H1 (cell line): ENCODE results near the gene CABP2. TPM values are rescaled to one million over a fixed set of nuclear protein-coding genes. Genes with fewer than 3 reads are reported as not detected.

Experiments used
- CTCF ChIA-PET: fragments of 300-600 bp; sonication (Branson Sonifier 250); formaldehyde crosslinking; loops from one replicate; lab custom pipeline; 2021; ENCODE audit not compliant: partially characterized antibody; lab: Charles Lee
- POLR2A ChIA-PET: fragments of 300-600 bp; sonication (Branson Sonifier 250); formaldehyde crosslinking; loops from one replicate; lab custom pipeline; 2021; ENCODE audit warnings: inconsistent platforms; ENCODE audit not compliant: partially characterized antibody; lab: Charles Lee
- DNase-seq, 2 experiments: peaks; one replicate each; pipeline versions ENCODE4 v3.0.0 to v3.0.0-alpha.2; 2010 to 2022; ENCODE audit warnings: low spot score in 2 of 2, low read depth in 1 of 2, mixed read lengths in 1 of 2
- FAIRE-seq: peaks from 2 replicates; lab custom pipeline; 2011; peaks lifted over from hg19 to GRCh38; lab: Jason Lieb, UNC
- H2AFZ ChIP-seq: 2 replicates; pipeline ENCODE4 v1.8.1; 2012; ENCODE audit warnings: low read length, inconsistent platforms
- H2AK5ac ChIP-seq: 2 replicates; pipeline ENCODE4 v1.6.1; 2013; ENCODE audit warnings: low read depth, low read length
- H2BK120ac ChIP-seq: replicated peaks from 2 replicates; pipeline ENCODE3; 2013; ENCODE audit warnings: low read depth, low read length, inconsistent platforms
- H2BK12ac ChIP-seq: 2 replicates; pipeline ENCODE4 v1.6.1; 2013; ENCODE audit warnings: low read depth, low read length
- H2BK15ac ChIP-seq: 2 replicates; pipeline ENCODE4 v1.6.1; 2013; ENCODE audit warnings: low read length
- H2BK20ac ChIP-seq: 2 replicates; pipeline ENCODE4 v1.6.1; 2013; ENCODE audit warnings: low read length
- H2BK5ac ChIP-seq: 2 replicates; pipeline ENCODE4 v1.6.1; 2013; ENCODE audit warnings: low read depth, low read length
- H3K14ac ChIP-seq: 2 replicates; pipeline ENCODE4 v1.6.1; 2013; ENCODE audit warnings: inconsistent platforms; ENCODE audit not compliant: insufficient read length
- H3K18ac ChIP-seq: 2 replicates; pipeline ENCODE4 v1.6.1; 2013; ENCODE audit warnings: low read length; ENCODE audit errors: extremely low read depth
- H3K23ac ChIP-seq: 2 replicates; pipeline ENCODE4 v1.6.1; 2013; ENCODE audit warnings: inconsistent platforms; ENCODE audit not compliant: insufficient read length
- H3K23me2 ChIP-seq: 2 replicates; pipeline ENCODE4 v1.6.1; 2013; ENCODE audit warnings: low read depth, low read length
- H3K27ac ChIP-seq: 2 replicates; pipeline ENCODE4 v1.6.1; 2011; ENCODE audit warnings: low read depth, low read length, inconsistent platforms
- H3K27me3 ChIP-seq, 4 experiments: replicated peaks in 1 of 4; 1 replicate in 1 of 4; 2 replicates in 3 of 4; pipeline versions ENCODE4 v1.6.1 to v1.8.1; 2011 to 2013; ENCODE audit warnings: low read length in 3 of 4, mild to moderate bottlenecking in 3 of 4, inconsistent platforms in 2 of 4, mixed read lengths in 2 of 4, moderate library complexity in 1 of 4; ENCODE audit not compliant: control insufficient read depth in 3 of 4, insufficient read depth in 3 of 4; ENCODE audit errors: extremely low read depth in 1 of 4
- H3K36me3 ChIP-seq, 4 experiments: 2 replicates each; pipeline versions ENCODE4 v1.6.1 to v1.8.1; 2011 to 2013; ENCODE audit warnings: mild to moderate bottlenecking in 4 of 4, low read length in 3 of 4, moderate library complexity in 2 of 4, control low read depth in 1 of 4, inconsistent platforms in 1 of 4; ENCODE audit not compliant: insufficient read depth in 4 of 4, control insufficient read depth in 2 of 4
- H3K4ac ChIP-seq: replicated peaks from 2 replicates; pipeline ENCODE3; 2013; ENCODE audit warnings: low read length, low read depth, mixed read lengths, inconsistent platforms; ENCODE audit not compliant: insufficient read length
- H3K4me1 ChIP-seq, 4 experiments: replicated peaks in 1 of 4; 1 replicate in 1 of 4; 2 replicates in 3 of 4; pipeline versions ENCODE4 v1.6.1 to v1.8.1; 2011 to 2013; ENCODE audit warnings: low read length in 3 of 4, inconsistent platforms in 2 of 4, mixed read lengths in 1 of 4; ENCODE audit not compliant: insufficient read depth in 4 of 4, control insufficient read depth in 3 of 4
- H3K4me2 ChIP-seq, 2 experiments: 2 replicates each; pipeline versions ENCODE4 v1.6.1 to v1.8.1; 2011 to 2013; ENCODE audit warnings: low read depth in 2 of 2, low read length in 2 of 2, control low read depth in 1 of 2, inconsistent platforms in 1 of 2, mild to moderate bottlenecking in 1 of 2; ENCODE audit not compliant: insufficient read depth in 1 of 2
- H3K4me3 ChIP-seq, 4 experiments: fragments of 200-600, 300-600 bp in 1 of 4; sonication (generic), shearing (Covaris generic), sonication (Bioruptor Twin) in 1 of 4; 2 replicates each; pipeline versions ENCODE4 v1.5.1 to v1.8.1; 2011 to 2016; ENCODE audit warnings: low read length in 4 of 4, low read depth in 3 of 4, control low read depth in 2 of 4, inconsistent platforms in 2 of 4, mild to moderate bottlenecking in 2 of 4, mixed read lengths in 1 of 4, moderate library complexity in 1 of 4; ENCODE audit not compliant: insufficient read depth in 2 of 4; ENCODE audit errors: extremely low read depth in 1 of 4
- H3K56ac ChIP-seq: replicated peaks from 2 replicates; pipeline ENCODE3; 2013; ENCODE audit warnings: low read depth, mild to moderate bottlenecking, mixed read lengths, low read length, inconsistent platforms; ENCODE audit not compliant: insufficient read length
- H3K79me1 ChIP-seq: 2 replicates; pipeline ENCODE4 v1.6.1; 2013; ENCODE audit warnings: low read depth, low read length, control low read depth
- H3K79me2 ChIP-seq, 2 experiments: 2 replicates each; pipeline versions ENCODE4 v1.6.1 to v1.8.1; 2012 to 2013; ENCODE audit warnings: low read length in 2 of 2, mild to moderate bottlenecking in 2 of 2, inconsistent platforms in 1 of 2; ENCODE audit not compliant: insufficient read depth in 2 of 2, control insufficient read depth in 1 of 2
- H3K9ac ChIP-seq, 4 experiments: replicated peaks in 1 of 4; 1 replicate in 1 of 4; 2 replicates in 3 of 4; pipeline versions ENCODE4 v1.6.1 to v1.8.1; 2011 to 2013; ENCODE audit warnings: low read depth in 3 of 4, low read length in 3 of 4, control low read depth in 2 of 4, mild to moderate bottlenecking in 2 of 4, moderate library complexity in 2 of 4, inconsistent platforms in 1 of 4; ENCODE audit errors: extremely low read depth in 1 of 4
- H3K9me3 ChIP-seq, 2 experiments: 2 replicates each; pipeline versions ENCODE4 v1.6.1 to v1.8.1; 2012 to 2013; ENCODE audit warnings: mild to moderate bottlenecking in 2 of 2, moderate library complexity in 2 of 2, control low read depth in 1 of 2, inconsistent platforms in 1 of 2, low read depth in 1 of 2, low read length in 1 of 2, mixed read lengths in 1 of 2; ENCODE audit not compliant: insufficient read depth in 2 of 2
- H4K20me1 ChIP-seq, 2 experiments: replicated peaks in 1 of 2; 2 replicates each; pipeline versions ENCODE3 to v1.8.1; 2011 to 2013; ENCODE audit warnings: inconsistent platforms in 2 of 2, low read length in 2 of 2, mild to moderate bottlenecking in 1 of 2; ENCODE audit not compliant: insufficient read depth in 2 of 2, control insufficient read depth in 1 of 2
- H4K5ac ChIP-seq: 2 replicates; pipeline ENCODE4 v1.6.1; 2013; ENCODE audit warnings: low read length, low read depth, mixed read lengths, inconsistent platforms; ENCODE audit not compliant: insufficient read length
- H4K8ac ChIP-seq: 2 replicates; pipeline ENCODE4 v1.8.0; 2013; ENCODE audit warnings: mild to moderate bottlenecking, moderate library complexity, low read length, inconsistent platforms; ENCODE audit not compliant: insufficient read depth; ENCODE audit errors: extremely low read depth
- H4K91ac ChIP-seq: replicated peaks from 2 replicates; pipeline ENCODE3; 2013; ENCODE audit warnings: low read length, mixed read lengths, inconsistent platforms; ENCODE audit not compliant: insufficient read length
- BRCA1 ChIP-seq: IDR thresholded peaks from 2 replicates; pipeline ENCODE4 v1.6.1; 2012; ENCODE audit warnings: low read depth, low read length, improper control_type of control experiment
- CHD2 ChIP-seq: IDR thresholded peaks from 2 replicates; pipeline ENCODE4 v1.6.1; 2012; ENCODE audit warnings: low read length, improper control_type of control experiment
- FOSL1 ChIP-seq: IDR thresholded peaks from 2 replicates; pipeline ENCODE4 v1.6.1; 2011; ENCODE audit warnings: mild to moderate bottlenecking, low read depth, low read length, moderate library complexity; ENCODE audit not compliant: insufficient read depth
- POU5F1 ChIP-seq: IDR thresholded peaks from 2 replicates; pipeline ENCODE4 v1.6.1; 2011; ENCODE audit warnings: low read depth, mild to moderate bottlenecking, low read length, moderate library complexity
- RBBP5 ChIP-seq: IDR thresholded peaks from 2 replicates; pipeline ENCODE4 v1.7.1; 2012; ENCODE audit warnings: low read depth, mild to moderate bottlenecking, inconsistent platforms, low read length, moderate library complexity, borderline replicate concordance
- SIN3A ChIP-seq, 2 experiments: IDR thresholded peaks in 1 of 2; conservative IDR thresholded peaks in 1 of 2; 2 replicates each; pipeline ENCODE4 v1.6.1; 2011 to 2012; ENCODE audit warnings: low read length in 2 of 2, improper control_type of control experiment in 1 of 2, low read depth in 1 of 2, mild to moderate bottlenecking in 1 of 2
- WGBS, 2 experiments: shearing (Covaris generic) in 1 of 2; methylation state at CpG; one replicate each; pipeline versions ENCODE4 v1.1.6 to v1.1.7; 2013 to 2015; ENCODE audit warnings: low lambda C conversion rate in 2 of 2, mixed read lengths in 2 of 2, inconsistent platforms in 1 of 2, low coverage in 1 of 2, missing lambda C conversion rate in 1 of 2; ENCODE audit not compliant: insufficient replicate concordance in 2 of 2, insufficient coverage in 1 of 2, insufficient read length in 1 of 2; ENCODE audit errors: extremely low coverage in 1 of 2, missing lambda C conversion rate in 1 of 2; 5-methylcytosine and 5-hydroxymethylcytosine counted together
- polyA plus RNA-seq, 7 experiments: library from polyadenylated mRNA; depleted of rRNA in 3 of 7; stranded (reverse) in 5 of 7; unstranded in 2 of 7; fragments of >200 nt in 5 of 7; fragments of 200-250 nt in 2 of 7; gene quantifications; 1 replicate in 5 of 7; 2 replicates in 1 of 7; 4 replicates in 1 of 7; pipeline versions ENCODE4 v1.2.1 to v1.2.3, GENCODE V29; 2011 to 2013; ENCODE audit warnings: missing spikeins in 2 of 7, mixed read lengths in 2 of 7
- total RNA-seq: library from RNA; stranded (reverse); fragmentation: NEBNext Ultra II Directional; extraction: Animal tissue kit (Norgen Biotek cat#: 25700); gene quantifications from 2 replicates; pipeline ENCODE4 v1.2.1, GENCODE V29; 2021
- TF ChIP-seq, protein P1 (sequence below): IDR thresholded peaks from 2 replicates; pipeline ENCODE4 v1.6.1; 2012; ENCODE audit warnings: inconsistent platforms
- TF ChIP-seq, protein P2 (sequence below): IDR thresholded peaks from 2 replicates; pipeline ENCODE4 v1.6.1; 2012; ENCODE audit warnings: low read length, inconsistent platforms
- TF ChIP-seq, protein P3 (sequence below), 3 experiments: IDR thresholded peaks; 1 replicate in 2 of 3; 2 replicates in 1 of 3; pipeline versions ENCODE4 v1.5.1 to v1.6.1; 2011; ENCODE audit warnings: low read length in 3 of 3, mild to moderate bottlenecking in 3 of 3, inconsistent platforms in 2 of 3, low read depth in 1 of 3, moderate library complexity in 1 of 3; ENCODE audit not compliant: insufficient read depth in 1 of 3; ENCODE audit errors: control extremely low read depth in 1 of 3

The CABP2 gene
- total and polyA plus RNA-seq, 2 of the 8 experiments (the other 6 are each of a cell fraction or from before 2014, with no cell fraction given) = not detected

DNA sequence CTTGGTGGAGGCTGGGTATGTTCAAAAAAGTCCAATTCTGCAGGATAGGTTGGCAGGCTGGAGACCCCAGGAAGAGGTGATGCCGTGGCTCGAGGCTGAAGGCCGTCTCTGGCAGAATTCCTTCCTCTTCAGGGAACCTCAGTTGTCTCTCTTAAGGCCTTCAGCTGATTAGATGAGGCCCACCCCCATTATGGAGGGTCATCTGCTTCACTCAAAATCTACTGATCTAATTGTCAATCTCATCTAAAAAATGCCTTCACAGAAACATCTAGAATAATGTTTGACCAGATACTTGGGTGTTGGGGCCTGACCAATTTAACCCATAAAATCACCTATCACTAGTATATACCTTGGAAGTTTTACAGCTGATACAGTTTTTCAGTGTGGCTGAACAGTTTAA, 33.0 kb upstream of the CABP2 start:
- H3K9me3 ChIP-seq = peaks cover under 1 to 8% of the 10 kb centered on the region in 2 experiments; a peak in 2 of 4 replicates
- no peak overlapping the region for H3K9ac ChIP-seq
- ChIA-PET CTCF (interaction anchor here (1.0 kb wide), 1 partner anchor 13 kb away, joined by 3 read pairs; no protein-coding TSS in a partner anchor), POLR2A (interaction anchor here (1.5 kb wide), 1 partner anchor 28 kb away, joined by 6 read pairs; the partner anchor contains the start of gene GSTP1)
- no peak overlapping the region for H3K14ac ChIP-seq
- H3K79me2 ChIP-seq = no peaks in the 10 kb centered on the region
- H2BK12ac ChIP-seq = no peak overlapping the region
- no peak overlapping the region for H3K4me2 ChIP-seq
- no peaks in the 10 kb centered on the region for H3K79me1 ChIP-seq
- no peak overlapping the region for H4K8ac ChIP-seq
- no peaks in the 10 kb centered on the region for H3K4me1 ChIP-seq
- DNase-seq = no peak
- FAIRE-seq = no peak
- H3K36me3 ChIP-seq = no peaks in the 10 kb centered on the region
- H4K91ac ChIP-seq = no peak overlapping the region
- no peaks in the 10 kb centered on the region for H4K20me1 ChIP-seq
- no peak overlapping the region for H2BK20ac ChIP-seq
- no peak overlapping the region for H3K27ac ChIP-seq
- no peak overlapping the region for H3K4me3 ChIP-seq
- H3K18ac ChIP-seq = no peak overlapping the region
- H4K5ac ChIP-seq = no peak overlapping the region
- H2AFZ ChIP-seq = no peak overlapping the region
- no peak overlapping the region for H3K4ac ChIP-seq
- H3K23me2 ChIP-seq = no peaks in the 10 kb centered on the region; the same call in 1 of the 2 replicates
- H2BK15ac ChIP-seq = no peak overlapping the region
- H3K27me3 ChIP-seq = no peaks in the 10 kb centered on the region
- no peak overlapping the region for H2BK120ac ChIP-seq
- no peak overlapping the region for H3K56ac ChIP-seq
- no peak overlapping the region for H2BK5ac ChIP-seq
- WGBS, 2 experiments = 95% methylated on average over 3 of the region's 3 CpGs; no CpG with 5 or more reads in 1 of the 2 experiments
- no peak overlapping the region for H3K23ac ChIP-seq
- no peak overlapping the region for H2AK5ac ChIP-seq
- TF ChIP-seq CHD2 = no peak
- TF ChIP-seq, protein P1, sequence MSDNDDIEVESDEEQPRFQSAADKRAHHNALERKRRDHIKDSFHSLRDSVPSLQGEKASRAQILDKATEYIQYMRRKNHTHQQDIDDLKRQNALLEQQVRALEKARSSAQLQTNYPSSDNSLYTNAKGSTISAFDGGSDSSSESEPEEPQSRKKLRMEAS = no peak
- TF ChIP-seq POU5F1 = no peak
- TF ChIP-seq SIN3A (conservative IDR thresholded peaks at IDR 0.05 in 1 of 2, IDR thresholded peaks at IDR 0.05 in 1 of 2; ENCODE audit: low read depth in 1 of 2, low read length in 2 of 2) = no peak
- TF ChIP-seq, protein P2, sequence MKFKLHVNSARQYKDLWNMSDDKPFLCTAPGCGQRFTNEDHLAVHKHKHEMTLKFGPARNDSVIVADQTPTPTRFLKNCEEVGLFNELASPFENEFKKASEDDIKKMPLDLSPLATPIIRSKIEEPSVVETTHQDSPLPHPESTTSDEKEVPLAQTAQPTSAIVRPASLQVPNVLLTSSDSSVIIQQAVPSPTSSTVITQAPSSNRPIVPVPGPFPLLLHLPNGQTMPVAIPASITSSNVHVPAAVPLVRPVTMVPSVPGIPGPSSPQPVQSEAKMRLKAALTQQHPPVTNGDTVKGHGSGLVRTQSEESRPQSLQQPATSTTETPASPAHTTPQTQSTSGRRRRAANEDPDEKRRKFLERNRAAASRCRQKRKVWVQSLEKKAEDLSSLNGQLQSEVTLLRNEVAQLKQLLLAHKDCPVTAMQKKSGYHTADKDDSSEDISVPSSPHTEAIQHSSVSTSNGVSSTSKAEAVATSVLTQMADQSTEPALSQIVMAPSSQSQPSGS = no peak
- TF ChIP-seq RBBP5 = no peak
- no peak for TF ChIP-seq BRCA1
- TF ChIP-seq FOSL1 = no peak
- TF ChIP-seq, protein P3, sequence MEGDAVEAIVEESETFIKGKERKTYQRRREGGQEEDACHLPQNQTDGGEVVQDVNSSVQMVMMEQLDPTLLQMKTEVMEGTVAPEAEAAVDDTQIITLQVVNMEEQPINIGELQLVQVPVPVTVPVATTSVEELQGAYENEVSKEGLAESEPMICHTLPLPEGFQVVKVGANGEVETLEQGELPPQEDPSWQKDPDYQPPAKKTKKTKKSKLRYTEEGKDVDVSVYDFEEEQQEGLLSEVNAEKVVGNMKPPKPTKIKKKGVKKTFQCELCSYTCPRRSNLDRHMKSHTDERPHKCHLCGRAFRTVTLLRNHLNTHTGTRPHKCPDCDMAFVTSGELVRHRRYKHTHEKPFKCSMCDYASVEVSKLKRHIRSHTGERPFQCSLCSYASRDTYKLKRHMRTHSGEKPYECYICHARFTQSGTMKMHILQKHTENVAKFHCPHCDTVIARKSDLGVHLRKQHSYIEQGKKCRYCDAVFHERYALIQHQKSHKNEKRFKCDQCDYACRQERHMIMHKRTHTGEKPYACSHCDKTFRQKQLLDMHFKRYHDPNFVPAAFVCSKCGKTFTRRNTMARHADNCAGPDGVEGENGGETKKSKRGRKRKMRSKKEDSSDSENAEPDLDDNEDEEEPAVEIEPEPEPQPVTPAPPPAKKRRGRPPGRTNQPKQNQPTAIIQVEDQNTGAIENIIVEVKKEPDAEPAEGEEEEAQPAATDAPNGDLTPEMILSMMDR (IDR thresholded peaks at IDR 0.05; ENCODE audit: control extremely low read depth in 1 of 3, insufficient read depth in 1 of 3, low read depth in 1 of 3, low read length in 3 of 3) = no peak
